ENCODE data around the gene NEB. TPM values are rescaled to one million over a fixed set of nuclear protein-coding genes. Genes with fewer than 3 reads are reported as not detected.

NEB gene
- total RNA-seq, 4 donors from 2014 or later = 0.98 to 4.4 (median 2.4) TPM

DNA sequence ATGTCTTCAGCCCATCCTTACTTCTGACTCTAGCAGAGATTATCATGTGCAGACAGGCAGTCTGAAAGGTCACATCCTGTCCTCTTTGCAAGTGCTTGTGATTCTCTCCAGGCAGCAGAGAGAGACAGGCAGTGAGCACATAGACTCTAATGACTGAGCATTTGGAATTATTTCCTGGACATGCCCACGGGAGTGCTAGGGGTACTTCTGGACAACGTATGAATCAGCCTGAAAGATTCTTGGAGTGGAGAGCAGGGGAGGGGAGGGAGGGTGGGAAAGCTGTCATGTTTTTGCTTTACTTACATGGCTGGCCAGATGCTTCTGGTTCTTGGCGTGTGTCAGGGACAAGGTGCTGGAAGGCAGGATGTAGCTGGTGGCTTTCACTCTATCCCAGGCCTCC, 174.0 kb downstream of the NEB start:
- TF ChIP-seq, protein P1, sequence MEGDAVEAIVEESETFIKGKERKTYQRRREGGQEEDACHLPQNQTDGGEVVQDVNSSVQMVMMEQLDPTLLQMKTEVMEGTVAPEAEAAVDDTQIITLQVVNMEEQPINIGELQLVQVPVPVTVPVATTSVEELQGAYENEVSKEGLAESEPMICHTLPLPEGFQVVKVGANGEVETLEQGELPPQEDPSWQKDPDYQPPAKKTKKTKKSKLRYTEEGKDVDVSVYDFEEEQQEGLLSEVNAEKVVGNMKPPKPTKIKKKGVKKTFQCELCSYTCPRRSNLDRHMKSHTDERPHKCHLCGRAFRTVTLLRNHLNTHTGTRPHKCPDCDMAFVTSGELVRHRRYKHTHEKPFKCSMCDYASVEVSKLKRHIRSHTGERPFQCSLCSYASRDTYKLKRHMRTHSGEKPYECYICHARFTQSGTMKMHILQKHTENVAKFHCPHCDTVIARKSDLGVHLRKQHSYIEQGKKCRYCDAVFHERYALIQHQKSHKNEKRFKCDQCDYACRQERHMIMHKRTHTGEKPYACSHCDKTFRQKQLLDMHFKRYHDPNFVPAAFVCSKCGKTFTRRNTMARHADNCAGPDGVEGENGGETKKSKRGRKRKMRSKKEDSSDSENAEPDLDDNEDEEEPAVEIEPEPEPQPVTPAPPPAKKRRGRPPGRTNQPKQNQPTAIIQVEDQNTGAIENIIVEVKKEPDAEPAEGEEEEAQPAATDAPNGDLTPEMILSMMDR (IDR thresholded peaks at IDR 0.05; ENCODE audit: low read depth) = no peak

DNA sequence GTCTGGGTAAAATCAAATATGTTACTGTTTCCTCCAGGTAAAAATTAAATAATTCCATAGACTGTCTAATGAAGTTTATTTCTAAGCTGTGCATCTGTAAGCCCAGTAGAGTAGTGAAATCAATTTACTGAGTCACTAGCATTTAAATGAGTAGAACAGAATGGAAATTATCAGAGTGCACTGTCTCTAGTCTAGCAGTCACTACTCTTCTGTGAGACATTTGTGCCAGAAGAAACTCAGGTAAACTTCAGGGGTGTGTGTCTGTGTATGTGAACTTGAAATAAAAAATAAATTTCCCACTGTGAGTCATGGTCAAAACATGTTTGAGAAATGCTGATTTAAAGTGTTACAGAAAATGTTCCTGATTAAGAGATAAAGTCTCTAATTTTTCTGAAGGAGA, 178.2 kb downstream of the NEB start:
- TF ChIP-seq, protein P1 (IDR thresholded peaks at IDR 0.05; ENCODE audit: low read depth) = no peak

DNA sequence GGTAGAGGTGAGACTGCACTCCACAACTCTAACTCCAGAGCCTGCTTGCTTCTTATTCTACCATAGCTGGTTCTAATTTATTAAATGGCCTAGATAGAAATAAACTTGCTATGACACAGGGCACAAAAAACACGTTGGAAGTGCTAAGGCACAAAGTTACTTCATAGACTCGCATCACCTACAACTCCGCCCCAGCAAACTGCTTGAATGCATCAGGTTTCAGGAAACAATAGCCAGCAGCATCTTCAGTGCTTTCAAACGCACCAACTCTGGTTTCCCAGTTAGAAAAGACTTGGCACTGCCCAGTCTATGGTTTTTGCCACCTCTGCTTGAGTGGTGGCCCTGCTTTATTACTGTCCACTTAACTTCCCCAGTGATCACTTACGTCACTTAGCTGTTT, 182.0 kb downstream of the NEB start:
- TF ChIP-seq, protein P1 (IDR thresholded peaks at IDR 0.05; ENCODE audit: low read depth) = no peak

DNA sequence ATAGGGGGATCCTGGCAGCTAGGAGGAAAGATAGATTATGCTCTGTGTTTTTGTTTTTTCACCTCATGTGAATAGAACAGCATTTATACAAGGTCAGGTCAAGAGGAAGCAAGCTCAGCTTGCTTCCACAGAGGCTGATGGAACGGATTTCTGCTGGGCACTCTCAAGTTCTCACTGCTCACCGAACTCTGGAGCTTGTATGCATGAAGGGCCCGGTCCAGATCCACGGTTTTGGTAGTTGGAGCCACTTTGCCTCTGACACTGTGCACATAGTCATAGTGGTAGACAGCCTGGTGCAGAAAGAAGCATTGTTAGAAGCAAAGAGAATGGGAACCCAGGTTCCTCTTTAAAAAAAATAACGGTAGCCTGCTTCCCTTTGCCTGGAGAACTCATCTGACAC, 182.7 kb downstream of the NEB start:
- TF ChIP-seq, protein P1 (IDR thresholded peaks at IDR 0.05; ENCODE audit: low read depth) = no peak

DNA sequence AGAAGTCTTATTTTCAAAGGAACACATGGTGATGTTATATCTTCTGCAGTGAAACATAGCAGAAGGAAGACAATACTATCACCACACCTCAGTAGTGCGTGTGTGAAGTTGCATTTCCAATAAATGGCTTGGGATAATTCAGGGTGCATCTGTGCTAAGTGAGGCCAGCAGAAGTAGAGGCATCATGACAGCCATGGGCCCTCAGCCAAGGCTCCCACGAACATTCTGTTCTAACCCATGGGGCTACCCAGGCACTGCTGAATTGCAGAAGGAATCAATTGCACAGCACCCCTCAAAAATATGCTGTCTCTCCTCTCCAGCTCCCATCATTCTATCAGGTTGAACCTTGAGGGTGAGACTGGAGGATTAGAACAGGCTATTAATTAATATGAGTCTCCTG, 185.1 kb downstream of the NEB start:
- TF ChIP-seq, protein P1 (IDR thresholded peaks at IDR 0.05; ENCODE audit: low read depth) = no peak

DNA sequence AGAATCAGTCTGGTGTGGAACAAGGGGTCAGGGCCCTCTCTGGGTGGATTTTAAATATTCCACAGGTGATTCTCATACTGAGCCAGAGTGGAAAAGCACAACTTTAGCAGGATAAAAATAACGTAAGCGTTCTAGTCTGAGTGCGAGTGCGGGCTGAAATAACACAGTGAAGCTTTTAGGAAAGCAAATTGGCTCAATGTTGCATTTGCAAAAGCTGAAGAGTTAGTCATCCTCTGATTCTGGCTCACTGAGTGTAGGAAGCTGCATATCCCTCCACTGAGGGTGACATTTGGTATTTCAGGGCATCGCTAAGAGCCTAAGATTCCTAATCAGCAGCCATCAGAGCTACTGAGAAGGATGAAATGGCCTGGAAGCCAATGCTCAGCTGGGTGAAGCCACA, 189.8 kb downstream of the NEB start:
- TF ChIP-seq, protein P1 (IDR thresholded peaks at IDR 0.05; ENCODE audit: low read depth) = no peak

DNA sequence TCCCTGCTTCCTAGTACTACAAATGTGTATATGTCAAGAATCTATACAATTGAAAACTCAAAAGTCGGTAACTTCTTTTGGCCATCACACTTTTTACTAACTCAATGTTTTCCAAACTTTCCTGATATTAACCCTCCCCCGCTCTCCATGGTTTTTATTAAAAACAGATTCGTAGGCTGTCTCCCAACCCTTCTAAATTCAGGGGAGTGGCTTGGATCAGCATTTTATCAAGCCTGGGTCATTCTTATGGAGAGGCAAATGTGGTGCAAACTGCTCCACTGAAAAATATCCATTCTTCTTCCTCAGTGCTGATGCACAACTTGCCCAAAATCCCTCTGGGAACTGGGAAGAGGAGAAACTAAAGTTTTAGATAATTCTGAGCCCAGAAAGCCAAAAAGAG, 190.4 kb downstream of the NEB start:
- TF ChIP-seq, protein P1 (IDR thresholded peaks at IDR 0.05; ENCODE audit: low read depth) = no peak
